Measurements from ENCODE around the gene KIF26A. TPM values are rescaled to one million over a fixed set of nuclear protein-coding genes. Genes with fewer than 3 reads are reported as not detected.

Gene KIF26A
- total RNA-seq, 4 donors from 2014 or later, result 4.6 to 7.2 (median 5.6) TPM

- no peak overlapping the region for H3K27ac ChIP-seq (replicated peaks in 1 of 4)
- H3K4me3 ChIP-seq, result no peak overlapping the region
- no peaks in the 10 kb centered on the region for H3K36me3 ChIP-seq
- no peak for TF ChIP-seq EP300 (IDR thresholded peaks at IDR 0.05)
- no peak for TF ChIP-seq POLR2AphosphoS5 (IDR thresholded peaks at IDR 0.05)
- TF ChIP-seq POLR2A (IDR thresholded peaks at IDR 0.05; ENCODE audit: low read depth), result no peak
- TF ChIP-seq CTCF (IDR thresholded peaks at IDR 0.05), result no peak
- peaks cover 12 to 23% (median 20%) of the 10 kb centered on the region in 4 donors for H3K4me1 ChIP-seq
- peaks cover 0 to 32% (median 16%) of the 10 kb centered on the region in 4 donors for H3K9me3 ChIP-seq
- DNase-seq (ENCODE audit: extremely low spot score), result no peak
- peaks cover 0 to 70% (median 11%) of the 10 kb centered on the region in 4 donors for H3K27me3 ChIP-seq
- intact Hi-C loops (cut with DNase I), result no loop called here
- WGBS, result 72% methylated on average over 23 of the region's 23 CpGs
These were observed 6.2 kb upstream of the KIF26A start for GRCh38 chr14:104131968-104132732.

GRCh38 chr14:104132981-104133380, 5.4 kb upstream of the KIF26A start:
- peaks cover 0 to 25% (median 16%) of the 10 kb centered on the region in 4 donors for H3K9me3 ChIP-seq
- no peak overlapping the region for H3K27ac ChIP-seq (replicated peaks in 1 of 4)
- WGBS, result 28% methylated on average over 7 of the region's 7 CpGs
- DNase-seq (ENCODE audit: extremely low spot score), result no peak
- no peak for TF ChIP-seq POLR2AphosphoS5 (IDR thresholded peaks at IDR 0.05)
- TF ChIP-seq POLR2A (IDR thresholded peaks at IDR 0.05; ENCODE audit: low read depth), result no peak
- TF ChIP-seq CTCF (IDR thresholded peaks at IDR 0.05), result no peak
- TF ChIP-seq EP300 (IDR thresholded peaks at IDR 0.05), result no peak
- intact Hi-C loops (cut with DNase I), result no loop called here
- H3K4me1 ChIP-seq, result peaks cover 20 to 31% (median 28%) of the 10 kb centered on the region in 4 donors
- H3K4me3 ChIP-seq, result no peak overlapping the region
- H3K36me3 ChIP-seq, result no peaks in the 10 kb centered on the region
- peaks cover 6 to 78% (median 17%) of the 10 kb centered on the region in 4 donors for H3K27me3 ChIP-seq

GRCh38 chr14:104133496-104133895, 4.9 kb upstream of the KIF26A start:
- no peak overlapping the region for H3K27ac ChIP-seq (replicated peaks in 1 of 4)
- H3K27me3 ChIP-seq, result peaks cover 7 to 83% (median 20%) of the 10 kb centered on the region in 4 donors
- WGBS, result 88% methylated on average over 9 of the region's 9 CpGs
- H3K9me3 ChIP-seq, result peaks cover 0 to 25% (median 16%) of the 10 kb centered on the region in 4 donors
- H3K36me3 ChIP-seq, result no peaks in the 10 kb centered on the region
- peaks cover 23 to 36% (median 33%) of the 10 kb centered on the region in 4 donors for H3K4me1 ChIP-seq
- no peak for DNase-seq (ENCODE audit: extremely low spot score)
- H3K4me3 ChIP-seq, result no peak overlapping the region
- no peak for TF ChIP-seq POLR2AphosphoS5 (IDR thresholded peaks at IDR 0.05)
- TF ChIP-seq CTCF (IDR thresholded peaks at IDR 0.05), result no peak
- TF ChIP-seq POLR2A (IDR thresholded peaks at IDR 0.05; ENCODE audit: low read depth), result no peak
- TF ChIP-seq EP300 (IDR thresholded peaks at IDR 0.05), result no peak
- intact Hi-C loops (cut with DNase I), result no loop called here

- no peak for DNase-seq (ENCODE audit: extremely low spot score)
These were observed 4.1 kb upstream of the KIF26A start for GRCh38 chr14:104134061-104134965.

More at GRCh38 chr14:104134061-104134965, 4.1 kb upstream of the KIF26A start:
- TF ChIP-seq CTCF (IDR thresholded peaks at IDR 0.05) (no peak), POLR2AphosphoS5 (IDR thresholded peaks at IDR 0.05) (no peak), POLR2A (IDR thresholded peaks at IDR 0.05; ENCODE audit: low read depth) (no peak), EP300 (IDR thresholded peaks at IDR 0.05) (no peak)
- peaks cover 0 to 17% (median 13%) of the 10 kb centered on the region in 4 donors for H3K9me3 ChIP-seq
- H3K27ac ChIP-seq (replicated peaks in 1 of 4), result no peak overlapping the region
- H3K27me3 ChIP-seq, result peaks cover 7 to 91% (median 26%) of the 10 kb centered on the region in 4 donors
- H3K36me3 ChIP-seq, result no peaks in the 10 kb centered on the region
- intact Hi-C loops (cut with DNase I), result no loop called here
- 57% methylated on average over 31 of the region's 31 CpGs for WGBS
- peaks cover 28 to 45% (median 42%) of the 10 kb centered on the region in 4 donors for H3K4me1 ChIP-seq
- H3K4me3 ChIP-seq, result no peak overlapping the region

All from esophagus muscularis mucosa (tissue), 4 donors.